ENCODE results near the gene ZDHHC20.
A peak's percentile ranks its signal among the peaks of the same experiment; 100 is the strongest.

The ZDHHC20 gene

GRCh38 chr13:21443171-21443570, 15.9 kb downstream of the ZDHHC20 start:
- no peak for DNase-seq (ENCODE audit: low read depth)
- TF ChIP-seq CTCF (conservative IDR thresholded peaks at IDR 0.05; ENCODE audit: low read depth, low read length): no peak
- H3K4me3 ChIP-seq (ENCODE audit: low read length): no peak overlapping the region

- TF ChIP-seq CTCF (conservative IDR thresholded peaks at IDR 0.05; ENCODE audit: low read depth, low read length): no peak
- DNase-seq (ENCODE audit: low read depth): no peak
- H3K4me3 ChIP-seq (ENCODE audit: low read length): no peak overlapping the region
Observed at GRCh38 chr13:21436582-21436981, 22.5 kb downstream of the ZDHHC20 start.

- TF ChIP-seq CTCF (conservative IDR thresholded peaks at IDR 0.05; ENCODE audit: low read depth, low read length): no peak
- no peak overlapping the region for H3K4me3 ChIP-seq (ENCODE audit: low read length)
- peak; percentile 51 for DNase-seq (ENCODE audit: low read depth)
Observed at GRCh38 chr13:21435687-21436151, 23.4 kb downstream of the ZDHHC20 start.

DNA sequence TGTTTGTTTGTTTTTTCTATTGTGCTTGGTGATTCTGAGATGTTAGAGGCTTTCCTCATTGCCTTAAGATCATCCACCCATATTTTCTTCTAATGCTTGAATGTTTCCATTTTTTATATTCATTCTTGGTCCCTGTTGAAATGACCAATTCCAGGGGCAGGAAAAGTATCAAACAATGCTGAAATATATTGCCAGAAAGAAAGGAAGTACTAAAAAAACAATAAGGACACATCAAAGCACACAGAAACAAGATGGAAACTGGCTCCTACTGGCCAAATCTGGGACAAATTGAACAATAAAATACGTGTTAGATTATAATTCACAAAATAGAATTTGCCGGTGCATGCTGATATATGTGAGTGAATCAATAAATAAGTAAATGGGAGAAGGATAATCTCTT, 23.9 kb downstream of the ZDHHC20 start:
- no peak overlapping the region for H3K4me3 ChIP-seq (ENCODE audit: low read length)
- no peak for TF ChIP-seq CTCF (conservative IDR thresholded peaks at IDR 0.05; ENCODE audit: low read depth, low read length)
- DNase-seq (ENCODE audit: low read depth): no peak

GRCh38 chr13:21434588-21434987, 24.5 kb downstream of the ZDHHC20 start:
- no peak overlapping the region for H3K4me3 ChIP-seq (ENCODE audit: low read length)
- DNase-seq (ENCODE audit: low read depth): no peak
- TF ChIP-seq CTCF (conservative IDR thresholded peaks at IDR 0.05; ENCODE audit: low read depth, low read length): no peak

DNA sequence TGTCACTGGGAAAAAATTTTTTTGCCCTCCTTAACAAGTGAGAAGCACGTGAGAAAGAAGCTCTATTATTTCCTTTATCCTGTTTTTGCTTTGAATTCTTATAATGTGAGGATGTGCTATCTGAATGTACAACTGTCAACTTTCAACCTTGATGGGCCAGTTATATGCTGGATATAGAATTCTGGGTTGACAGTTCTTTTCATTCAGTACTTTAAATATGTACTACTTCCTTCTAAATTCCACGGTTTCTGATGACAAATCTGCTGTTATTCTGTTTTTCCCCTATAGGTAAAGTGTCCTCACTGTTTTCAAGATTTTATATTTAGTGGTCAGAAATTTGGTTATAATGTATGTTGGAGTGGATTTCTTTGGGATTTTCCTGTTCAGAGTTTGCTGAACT, 29.9 kb downstream of the ZDHHC20 start:
- no peak for DNase-seq (ENCODE audit: low read depth)
- no peak overlapping the region for H3K4me3 ChIP-seq (ENCODE audit: low read length)
- TF ChIP-seq CTCF (conservative IDR thresholded peaks at IDR 0.05; ENCODE audit: low read depth, low read length): no peak

DNA sequence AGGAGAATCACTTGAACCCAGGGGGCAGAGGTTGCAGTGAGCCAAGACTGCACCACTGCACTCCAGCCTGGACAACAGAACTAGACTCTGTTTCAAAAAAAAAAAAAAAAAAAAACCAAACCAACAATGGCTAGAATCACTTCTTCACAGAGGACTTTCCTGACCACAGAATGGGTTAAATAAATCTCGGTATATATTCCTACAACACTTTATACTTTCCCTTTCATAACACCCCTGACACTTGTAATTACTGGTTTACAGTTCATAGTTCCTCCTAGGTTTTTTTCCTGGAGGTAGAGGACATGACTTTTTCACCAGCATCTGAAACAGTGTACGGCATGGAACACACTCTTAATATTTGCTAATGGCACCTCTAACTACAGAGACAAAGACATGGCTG, 31.4 kb downstream of the ZDHHC20 start:
- no peak for DNase-seq (ENCODE audit: low read depth)
- no peak overlapping the region for H3K4me3 ChIP-seq (ENCODE audit: low read length)
- TF ChIP-seq CTCF (conservative IDR thresholded peaks at IDR 0.05; ENCODE audit: low read depth, low read length): no peak

All from retinal pigment epithelial cell (primary cell).